ENCODE data around the gene TENM3.

GRCh38 chr4:182291597-182292270 is 48.5 kb downstream of the TENM3 start:
- TF ChIP-seq CTCF (IDR thresholded peaks at IDR 0.05) (no peak), FOXM1 (IDR thresholded peaks at IDR 0.05; ENCODE audit: low read depth) (no peak), JUND (IDR thresholded peaks at IDR 0.05) (no peak), EP300 (IDR thresholded peaks at IDR 0.05; ENCODE audit: borderline replicate concordance in 1 of 2, low read depth in 1 of 2, low read length in 1 of 2) (no peak), FOXJ3 (CRISPR knock-in tag; IDR thresholded peaks at IDR 0.05) (no peak), REST (IDR thresholded peaks at IDR 0.05; ENCODE audit: low read depth, low read length) (no peak), POLR2AphosphoS5 (IDR thresholded peaks at IDR 0.05; ENCODE audit: low read depth, low read length) (no peak), GABPA (IDR thresholded peaks at IDR 0.05; ENCODE audit: low read depth) (no peak), TAF1 (IDR thresholded peaks at IDR 0.05; ENCODE audit: borderline replicate concordance, low read depth, low read length) (no peak), MXI1 (IDR thresholded peaks at IDR 0.05; ENCODE audit: low read depth, low read length) (no peak), RXRA (IDR thresholded peaks at IDR 0.05; ENCODE audit: borderline replicate concordance, low read depth) (no peak), USF2 (IDR thresholded peaks at IDR 0.05; ENCODE audit: borderline replicate concordance, low read depth, low read length) (no peak)
